DOHH2 (cell line): ENCODE results near the gene IQCM.

ENCODE experiments used
- H3F3A ChIP-seq: fragments of 200-600 bp; sonication (generic), shearing (Covaris generic); 2 replicates; pipeline ENCODE4 v1.6.0; 2016; ENCODE audit warnings: antibody characterized with exemption, mild to moderate bottlenecking; ENCODE audit not compliant: control insufficient read depth, insufficient read depth
- H3K27ac ChIP-seq: fragments of 200-600 bp; sonication (generic); 2 replicates; pipeline ENCODE4 v1.5.1; 2014; ENCODE audit warnings: low read depth, mild to moderate bottlenecking, low read length, moderate library complexity
- H3K27me3 ChIP-seq: fragments of 200-600 bp; sonication (generic); 2 replicates; pipeline ENCODE4 v1.6.1; 2014; ENCODE audit warnings: mild to moderate bottlenecking, low read length, mixed read lengths; ENCODE audit not compliant: control insufficient read depth
- H3K36me3 ChIP-seq: fragments of 200-600 bp; sonication (generic); 2 replicates; pipeline ENCODE4 v1.6.1; 2014; ENCODE audit warnings: mild to moderate bottlenecking, low read length, moderate library complexity, mixed read lengths; ENCODE audit not compliant: control insufficient read depth
- H3K4me1 ChIP-seq: fragments of 200-600 bp; sonication (generic); 2 replicates; pipeline ENCODE4 v1.6.1; 2014; ENCODE audit warnings: mild to moderate bottlenecking, low read length, mixed read lengths; ENCODE audit not compliant: control insufficient read depth
- H3K4me2 ChIP-seq: fragments of 200-600 bp; sonication (generic); 2 replicates; pipeline ENCODE4 v1.6.0; 2014; ENCODE audit warnings: mild to moderate bottlenecking, low read length, moderate library complexity
- H3K4me3 ChIP-seq: fragments of 200-600 bp; sonication (generic); 2 replicates; pipeline ENCODE4 v1.5.1; 2014; ENCODE audit warnings: mild to moderate bottlenecking, low read length, mixed read lengths
- H3K79me2 ChIP-seq: fragments of 200-600 bp; sonication (generic); 2 replicates; pipeline ENCODE4 v1.6.1; 2014; ENCODE audit warnings: mild to moderate bottlenecking, low read length, mixed read lengths; ENCODE audit not compliant: control insufficient read depth
- H3K9me2 ChIP-seq: fragments of 200-600 bp; sonication (generic); replicated peaks from 2 replicates; pipeline ENCODE4 v1.6.1; 2014; ENCODE audit warnings: mild to moderate bottlenecking, low read length, mixed read lengths; ENCODE audit not compliant: control insufficient read depth
- H3K9me3 ChIP-seq: fragments of 200-600 bp; sonication (generic); 2 replicates; pipeline ENCODE4 v1.6.1; 2014; ENCODE audit warnings: antibody characterized with exemption, low read length, mixed read lengths; ENCODE audit not compliant: control insufficient read depth, insufficient read depth
- H4K20me1 ChIP-seq: fragments of 200-600 bp; sonication (generic); 2 replicates; pipeline ENCODE4 v1.6.0; 2014; ENCODE audit warnings: low read depth, mild to moderate bottlenecking, antibody characterized with exemption, low read length, moderate library complexity; ENCODE audit not compliant: control insufficient read depth, insufficient read depth
- CTCF ChIP-seq: fragments of 200-600 bp; sonication (generic); IDR thresholded peaks from one replicate; pipeline ENCODE4 v1.5.1; 2014; ENCODE audit warnings: antibody characterized with exemption, mild to moderate bottlenecking, low read depth, low read length; ENCODE audit not compliant: poor library complexity, severe bottlenecking
- EZH2phosphoT487 ChIP-seq: fragments of 200-600 bp; sonication (generic); IDR thresholded peaks from 2 replicates; pipeline ENCODE4 v1.6.1; 2017; ENCODE audit warnings: borderline replicate concordance, mild to moderate bottlenecking, antibody characterized with exemption, low read length, moderate library complexity, mixed read lengths

The IQCM gene

GRCh38 chr4:149752729-149753128, 62.9 kb downstream of the IQCM start:
- Histone ChIP-seq H3K9me2 (no peaks in the 10 kb centered on the region; the same call in 1 of the 2 replicates), H3K4me1 (no peaks in the 10 kb centered on the region), H3K4me2 (no peak overlapping the region), H3K9me3 (no peaks in the 10 kb centered on the region), H3F3A (no peaks in the 10 kb centered on the region), H4K20me1 (no peaks in the 10 kb centered on the region), H3K27ac (no peak overlapping the region), H3K79me2 (no peaks in the 10 kb centered on the region), H3K36me3 (no peaks in the 10 kb centered on the region), H3K27me3 (no peaks in the 10 kb centered on the region), H3K4me3 (no peak overlapping the region)
- no peak for TF ChIP-seq EZH2phosphoT487

GRCh38 chr4:149751174-149751573, 64.5 kb downstream of the IQCM start:
- no peaks in the 10 kb centered on the region for H4K20me1 ChIP-seq
- no peaks in the 10 kb centered on the region for H3F3A ChIP-seq
- no peaks in the 10 kb centered on the region for H3K27me3 ChIP-seq
- TF ChIP-seq CTCF (no peak), EZH2phosphoT487 (no peak)
- H3K4me2 ChIP-seq, result no peak overlapping the region
- H3K4me1 ChIP-seq, result no peaks in the 10 kb centered on the region
- H3K9me3 ChIP-seq, result no peaks in the 10 kb centered on the region
- no peak overlapping the region for H3K27ac ChIP-seq
- no peaks in the 10 kb centered on the region for H3K9me2 ChIP-seq
- H3K4me3 ChIP-seq, result no peak overlapping the region
- H3K79me2 ChIP-seq, result no peaks in the 10 kb centered on the region
- no peaks in the 10 kb centered on the region for H3K36me3 ChIP-seq

GRCh38 chr4:149749784-149750183, 65.9 kb downstream of the IQCM start:
- H3K4me1 ChIP-seq, result no peaks in the 10 kb centered on the region
- H3K36me3 ChIP-seq, result no peaks in the 10 kb centered on the region
- no peaks in the 10 kb centered on the region for H3K9me2 ChIP-seq
- no peak overlapping the region for H3K4me3 ChIP-seq
- no peak overlapping the region for H3K4me2 ChIP-seq
- TF ChIP-seq EZH2phosphoT487 (no peak), CTCF (no peak)
- H3K9me3 ChIP-seq, result no peaks in the 10 kb centered on the region
- no peaks in the 10 kb centered on the region for H3K79me2 ChIP-seq
- no peak overlapping the region for H3K27ac ChIP-seq
- H4K20me1 ChIP-seq, result no peaks in the 10 kb centered on the region
- H3F3A ChIP-seq, result no peaks in the 10 kb centered on the region
- no peaks in the 10 kb centered on the region for H3K27me3 ChIP-seq

- no peaks in the 10 kb centered on the region for H3K4me1 ChIP-seq
These were observed 68.0 kb downstream of the IQCM start for GRCh38 chr4:149747646-149748045.

More at GRCh38 chr4:149747646-149748045, 68.0 kb downstream of the IQCM start:
- no peaks in the 10 kb centered on the region for H4K20me1 ChIP-seq
- no peak overlapping the region for H3K27ac ChIP-seq
- H3K79me2 ChIP-seq, result no peaks in the 10 kb centered on the region
- no peaks in the 10 kb centered on the region for H3K9me2 ChIP-seq
- H3K9me3 ChIP-seq, result no peaks in the 10 kb centered on the region
- H3K4me3 ChIP-seq, result no peak overlapping the region
- H3K4me2 ChIP-seq, result no peak overlapping the region
- H3K27me3 ChIP-seq, result no peaks in the 10 kb centered on the region
- TF ChIP-seq CTCF (no peak), EZH2phosphoT487 (no peak)
- no peaks in the 10 kb centered on the region for H3F3A ChIP-seq
- H3K36me3 ChIP-seq, result no peaks in the 10 kb centered on the region
